Measurements from ENCODE around the gene MATN1.
A peak's percentile ranks its signal among the peaks of the same experiment; 100 is the strongest.
"Not testable (repeated sequence)": the region's sequence is repeated elsewhere in the genome, so short reads cannot be mapped to it uniquely, and the experiment has no call there.

Gene MATN1

DNA sequence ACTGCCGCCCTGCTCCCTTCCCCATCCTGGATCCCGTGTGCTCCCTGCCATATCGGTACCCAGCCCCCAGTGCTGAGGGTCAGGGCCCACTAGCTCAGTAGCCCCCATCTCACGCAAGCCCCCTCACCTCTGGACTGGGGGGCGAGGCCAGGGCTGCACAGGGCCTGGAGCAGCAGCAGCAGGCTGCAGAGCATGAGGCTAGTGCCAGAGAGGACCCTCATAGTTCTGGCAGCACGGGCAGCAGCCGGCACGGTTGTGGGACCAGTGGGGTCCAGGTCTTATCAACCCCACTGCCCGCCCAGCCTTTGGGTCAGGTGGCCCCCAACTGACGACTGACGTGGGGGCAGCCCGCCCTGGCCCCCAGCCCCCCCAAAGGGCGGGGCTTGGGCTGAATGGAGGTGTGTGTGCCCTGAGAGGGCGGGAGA is at the start of gene MATN1:
Gene MATN1 (minus strand): TSS at position 255 of the 425 bp plus-strand sequence. CDS start 34 bp downstream, at position 221.
- no peak for DNase-seq

- no peak for DNase-seq
Observed at GRCh38 chr1:30771005-30771404, 47.6 kb upstream of the MATN1 start.

- no peak for DNase-seq
Observed at GRCh38 chr1:30770150-30770549, 46.8 kb upstream of the MATN1 start.

GRCh38 chr1:30768830-30769718 is 45.7 kb upstream of the MATN1 start:
- DNase-seq: no peak

- DNase-seq: no peak
Observed at GRCh38 chr1:30768159-30768829, 44.9 kb upstream of the MATN1 start.

DNA sequence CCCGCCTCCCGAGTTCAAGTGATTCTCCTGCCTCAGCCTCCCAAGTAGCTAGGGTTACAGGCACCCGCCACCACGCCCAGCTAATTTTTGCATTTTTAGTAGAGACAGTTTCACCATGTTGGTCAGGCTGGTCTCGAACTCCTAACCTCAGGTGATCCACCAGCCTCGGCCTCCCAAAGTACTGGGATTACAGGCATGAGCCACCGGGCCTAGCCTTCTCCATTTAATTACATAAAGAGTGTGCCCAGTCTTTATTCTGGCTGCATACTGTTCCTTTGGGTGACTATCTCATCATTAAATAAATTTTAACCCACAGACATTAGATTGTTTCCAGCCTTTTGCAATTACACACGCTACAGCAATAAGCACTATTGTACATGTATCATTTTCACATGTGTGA is 43.6 kb upstream of the MATN1 start:
- not testable (repeated sequence) for DNase-seq

GRCh38 chr1:30765556-30766434 is 42.4 kb upstream of the MATN1 start:
- DNase-seq: no peak

- no peak for DNase-seq
Observed at GRCh38 chr1:30764939-30765555, 41.7 kb upstream of the MATN1 start.

DNA sequence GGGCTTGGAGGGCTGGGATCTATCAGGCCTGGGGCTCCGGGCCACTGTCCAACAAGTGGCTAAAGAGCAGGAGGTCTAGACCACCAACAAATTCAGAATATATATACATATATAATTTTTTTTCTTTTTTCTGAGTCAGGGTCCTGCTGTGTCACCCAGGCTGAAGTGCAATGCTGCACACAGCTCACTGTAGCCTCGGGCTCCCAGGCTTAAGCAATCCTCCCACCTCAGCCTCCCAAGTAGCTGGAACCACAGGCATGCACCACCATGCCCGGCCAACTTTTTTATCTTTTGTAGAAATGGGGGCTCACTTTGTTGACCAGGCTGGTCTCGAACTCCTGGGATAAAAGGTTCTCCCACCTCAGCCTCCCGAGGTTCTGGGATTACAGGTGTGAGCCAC is 41.0 kb upstream of the MATN1 start:
- DNase-seq: no peak

GRCh38 chr1:30763651-30764248 is 40.4 kb upstream of the MATN1 start:
- DNase-seq: no peak

DNA sequence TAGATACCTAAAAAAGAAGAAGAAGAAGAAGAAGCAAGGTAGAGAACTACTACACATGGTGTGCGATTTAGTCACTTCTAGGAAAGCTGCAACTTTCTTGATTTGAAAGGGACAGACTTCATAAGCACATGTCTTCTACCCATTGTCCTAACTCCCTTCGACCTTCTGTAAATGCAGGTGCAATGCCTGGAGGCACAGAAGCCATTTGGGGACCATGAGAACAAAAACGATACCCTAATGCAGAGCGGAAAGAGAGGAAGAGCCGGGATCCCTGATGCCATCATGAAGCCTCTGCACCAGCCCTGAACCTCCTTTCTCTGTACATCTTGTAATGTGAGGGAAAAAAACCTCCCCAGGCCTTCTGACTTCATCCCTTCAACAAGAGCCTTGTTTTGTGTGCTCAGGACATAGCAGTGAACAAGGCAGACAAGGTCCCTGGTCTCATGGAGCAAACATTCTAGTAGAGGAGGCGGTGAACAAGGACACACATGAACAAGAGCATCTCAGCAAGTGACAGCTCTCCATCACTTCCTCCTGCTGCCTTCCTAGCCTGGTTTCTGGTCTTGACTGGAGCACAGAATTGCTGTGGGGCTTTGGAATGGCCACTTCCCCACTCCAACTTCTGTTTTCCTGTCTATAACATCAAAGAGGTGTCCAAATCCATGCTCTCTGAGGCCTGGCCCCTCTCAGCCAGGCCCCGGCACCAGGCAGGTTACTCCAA is 39.7 kb upstream of the MATN1 start:
- no peak for DNase-seq

GRCh38 chr1:30762152-30762929 is 39.0 kb upstream of the MATN1 start:
- no peak for DNase-seq

GRCh38 chr1:30761381-30762151 is 38.2 kb upstream of the MATN1 start:
- no peak for DNase-seq

DNA sequence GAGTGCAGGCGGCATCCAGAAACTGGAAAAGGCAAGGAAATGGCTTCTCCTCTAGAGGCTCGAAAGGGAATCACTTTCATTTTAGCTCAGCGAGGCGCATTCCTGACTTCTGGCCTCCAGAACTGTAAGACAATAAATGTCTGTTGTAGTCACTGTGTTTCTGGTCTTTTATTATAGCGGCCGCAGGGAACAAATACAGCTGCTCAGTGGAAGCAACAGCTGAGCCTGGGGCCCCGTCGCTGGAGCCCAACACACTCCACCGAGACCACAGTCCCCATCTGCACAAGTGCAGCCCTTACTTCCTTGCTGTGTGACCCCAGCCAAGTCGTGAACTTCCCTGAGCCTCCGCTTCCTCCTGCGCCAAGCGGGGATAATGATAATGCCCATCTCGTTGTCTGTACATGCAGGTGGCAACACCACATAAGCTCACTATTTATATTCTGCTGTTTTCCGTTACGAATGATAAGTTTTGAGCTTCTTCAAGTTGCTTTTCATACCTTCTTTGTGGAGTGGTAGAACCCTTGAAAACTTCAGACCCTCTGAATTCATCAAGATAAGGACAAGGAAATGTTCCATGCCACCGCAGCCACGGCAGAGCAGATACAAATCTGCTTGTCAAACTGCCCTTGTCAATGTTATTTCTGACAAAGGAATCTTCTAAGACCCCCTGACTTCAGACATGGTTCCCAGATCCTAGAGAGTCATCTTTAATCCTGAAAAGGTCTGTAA is 37.4 kb upstream of the MATN1 start:
- no peak for DNase-seq

GRCh38 chr1:30759718-30760281 is 36.4 kb upstream of the MATN1 start:
- no peak for DNase-seq

- peak; percentile 62 for DNase-seq
Observed at GRCh38 chr1:30758785-30759380, 35.5 kb upstream of the MATN1 start.

- no peak for DNase-seq
Observed at GRCh38 chr1:30758121-30758688, 34.8 kb upstream of the MATN1 start.

All from RPMI8226 (cell line).